BJ (cell line): ENCODE measurements around the gene TTLL13. TPM values are rescaled to one million over a fixed set of nuclear protein-coding genes. Genes with fewer than 3 reads are reported as not detected.
A peak's percentile ranks its signal among the peaks of the same experiment; 100 is the strongest.

ENCODE experiments used
- CTCF ChIA-PET: fragments of 350-600 bp; formaldehyde crosslinking; extraction: SDS; loops from one replicate; lab custom pipeline; 2021; ENCODE audit warnings: antibody characterized with exemption, inconsistent platforms; lab: Yijun Ruan, JAX
- POLR2A ChIA-PET: fragments of 300-600 bp; sonication (Branson Sonifier 250); formaldehyde crosslinking; extraction: SDS; loops from one replicate; lab custom pipeline; 2021; ENCODE audit warnings: antibody characterized with exemption; lab: Charles Lee
- DNase-seq: peaks from one replicate; pipeline ENCODE4 v3.0.0-alpha.2; 2011; ENCODE audit warnings: low read depth
- H3K27me3 ChIP-seq: 2 replicates; pipeline ENCODE4 v1.6.0; 2011; ENCODE audit warnings: low read length; ENCODE audit not compliant: control insufficient read depth, insufficient read depth
- H3K36me3 ChIP-seq: 2 replicates; pipeline ENCODE4 v1.5.1; 2011; ENCODE audit warnings: low read length; ENCODE audit not compliant: control insufficient read depth, insufficient read depth
- H3K4me3 ChIP-seq: 2 replicates; pipeline ENCODE4 v1.5.1; 2011; ENCODE audit warnings: low read depth, mild to moderate bottlenecking, control low read depth, low read length
- CTCF ChIP-seq: IDR thresholded peaks from 2 replicates; pipeline ENCODE4 v1.5.1; 2011; ENCODE audit warnings: low read depth, mild to moderate bottlenecking, control low read depth, inconsistent platforms, low read length, moderate library complexity; ENCODE audit not compliant: insufficient read depth
- polyA plus RNA-seq: library from polyadenylated mRNA; depleted of rRNA; stranded (reverse); fragments of >200 nt; gene quantifications from 2 replicates; pipeline ENCODE4 v1.2.3, GENCODE V29; 2011

The TTLL13 gene
- polyA plus RNA-seq, 1 experiment = 0.05 TPM

- Histone ChIP-seq H3K4me3 (peak within 1 kb of the TSS; percentile 92), H3K27me3 (no peaks in the 10 kb centered on the region), H3K36me3 (peaks cover 13% of the 10 kb centered on the region)
- TF ChIP-seq CTCF = no peak
- POLR2A ChIA-PET = interaction anchor here (0.6 kb wide), 5 partner anchors 34 to 362 kb away, joined by 3 to 14 read pairs (median 7); no protein-coding TSS in a partner anchor
- CTCF ChIA-PET = interaction anchor here (1.2 to 5.2 kb wide), 3 partner anchors 13 to 135 kb away, joined by 3 to 46 read pairs (median 4); no protein-coding TSS in a partner anchor
- no peak for DNase-seq
These were observed 15.0 kb upstream of the TTLL13 start, which contains the start of gene GDPGP1 for GRCh38 chr15:90234096-90234988. GDPGP1 (plus strand) TSS chr15:90234209; CDS start chr15:90240909, 6,700 bp downstream.

GRCh38 chr15:90239371-90239770 lies 10.0 kb upstream of the TTLL13 start:
- ChIA-PET CTCF (interaction anchor here (0.7 to 1.9 kb wide), 2 partner anchors 10 to 61 kb away, joined by 4 to 6 read pairs; partner anchors contain the start of gene TTLL13), POLR2A (no interaction called here)
- no peak for TF ChIP-seq CTCF
- Histone ChIP-seq H3K4me3 (no peak overlapping the region), H3K36me3 (peaks cover 6% of the 10 kb centered on the region), H3K27me3 (no peaks in the 10 kb centered on the region)
- no peak for DNase-seq

GRCh38 chr15:90240856-90241255 lies 8.5 kb upstream of the TTLL13 start:
- peaks cover 6% of the 10 kb centered on the region for H3K36me3 ChIP-seq
- no peak for TF ChIP-seq CTCF
- H3K27me3 ChIP-seq = no peaks in the 10 kb centered on the region
- ChIA-PET POLR2A (interaction anchor here (0.6 kb wide), 1 partner anchor 1348 kb away, joined by 3 read pairs; no protein-coding TSS in a partner anchor), CTCF (no interaction called here)
- DNase-seq = no peak
- H3K4me3 ChIP-seq = no peak overlapping the region

- H3K4me3 ChIP-seq = no peak overlapping the region
- ChIA-PET CTCF (interaction anchor here (0.6 kb wide), 1 partner anchor 573 kb away, joined by 3 read pairs; no protein-coding TSS in a partner anchor), POLR2A (interaction anchor here (0.6 kb wide), 1 partner anchor 1349 kb away, joined by 3 read pairs; no protein-coding TSS in a partner anchor)
- no peaks in the 10 kb centered on the region for H3K27me3 ChIP-seq
- no peak for DNase-seq
- TF ChIP-seq CTCF = no peak
- peaks cover 4% of the 10 kb centered on the region for H3K36me3 ChIP-seq
These were observed 7.8 kb upstream of the TTLL13 start for GRCh38 chr15:90241343-90242192.
